Measurements from ENCODE around the gene ACACB.

The ACACB gene

GRCh38 chr12:109309381-109310246 lies 193.2 kb downstream of the ACACB start:
- no peak for DNase-seq

- DNase-seq, result no peak
These were observed 194.1 kb downstream of the ACACB start for GRCh38 chr12:109310247-109311125.

All from stimulated activated CD4-positive, alpha-beta T cell treated with anti-CD3 and anti-CD28 coated beads, Interleukin-2, amount 100 ng/mL, for 48 hours (primary cell).